ENCODE data around the gene DPP9.

The DPP9 gene

DNA sequence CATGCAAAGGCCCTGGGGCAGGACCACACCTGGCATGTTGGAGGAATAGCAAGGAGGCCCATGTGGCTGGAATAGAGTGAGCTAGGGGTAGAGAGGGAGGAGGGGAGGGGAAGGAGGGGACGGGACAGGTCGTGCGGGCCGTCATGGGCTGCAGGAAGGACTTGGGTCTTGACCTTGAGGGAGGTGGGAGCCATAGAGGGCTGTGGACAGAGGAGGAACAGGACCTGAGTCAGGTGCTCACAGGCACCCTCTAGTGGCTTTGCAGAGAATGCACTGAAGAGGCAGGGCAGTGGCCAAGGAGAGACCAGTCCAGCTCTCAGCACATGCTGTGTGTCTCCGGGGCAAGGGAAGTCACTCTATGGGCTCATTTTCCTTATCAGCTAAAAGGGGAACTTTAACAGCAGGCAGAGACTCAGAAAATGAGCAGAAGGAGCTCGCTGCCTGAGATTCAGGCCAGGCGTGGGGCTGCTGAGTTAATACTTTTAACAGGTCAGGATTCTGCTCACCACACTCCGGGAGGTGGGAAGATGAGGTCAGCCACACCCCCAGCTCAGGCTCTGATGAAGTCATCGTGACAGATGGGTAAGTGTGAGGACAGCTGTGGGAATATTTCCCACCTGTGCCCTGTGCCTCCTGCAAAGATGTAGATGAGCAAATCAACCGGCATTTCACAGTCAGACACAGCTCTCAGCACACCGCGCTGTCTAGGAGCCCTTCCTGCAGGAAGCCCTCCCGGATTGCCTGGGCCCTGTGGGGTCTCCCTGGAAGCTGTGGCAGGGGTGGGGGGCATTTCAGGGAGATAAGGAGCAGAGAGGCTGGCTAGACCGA is 90.3 kb downstream of the DPP9 start:
- DNase-seq: peak; percentile 68
- no peaks in the 10 kb centered on the region for H3K36me3 ChIP-seq
- no peak overlapping the region for H3K4me3 ChIP-seq (ENCODE audit: low read depth, low read length)
- TF ChIP-seq, protein P1, sequence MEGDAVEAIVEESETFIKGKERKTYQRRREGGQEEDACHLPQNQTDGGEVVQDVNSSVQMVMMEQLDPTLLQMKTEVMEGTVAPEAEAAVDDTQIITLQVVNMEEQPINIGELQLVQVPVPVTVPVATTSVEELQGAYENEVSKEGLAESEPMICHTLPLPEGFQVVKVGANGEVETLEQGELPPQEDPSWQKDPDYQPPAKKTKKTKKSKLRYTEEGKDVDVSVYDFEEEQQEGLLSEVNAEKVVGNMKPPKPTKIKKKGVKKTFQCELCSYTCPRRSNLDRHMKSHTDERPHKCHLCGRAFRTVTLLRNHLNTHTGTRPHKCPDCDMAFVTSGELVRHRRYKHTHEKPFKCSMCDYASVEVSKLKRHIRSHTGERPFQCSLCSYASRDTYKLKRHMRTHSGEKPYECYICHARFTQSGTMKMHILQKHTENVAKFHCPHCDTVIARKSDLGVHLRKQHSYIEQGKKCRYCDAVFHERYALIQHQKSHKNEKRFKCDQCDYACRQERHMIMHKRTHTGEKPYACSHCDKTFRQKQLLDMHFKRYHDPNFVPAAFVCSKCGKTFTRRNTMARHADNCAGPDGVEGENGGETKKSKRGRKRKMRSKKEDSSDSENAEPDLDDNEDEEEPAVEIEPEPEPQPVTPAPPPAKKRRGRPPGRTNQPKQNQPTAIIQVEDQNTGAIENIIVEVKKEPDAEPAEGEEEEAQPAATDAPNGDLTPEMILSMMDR (IDR thresholded peaks at IDR 0.05; ENCODE audit: low read depth, low read length): peak; percentile 86
- no peaks in the 10 kb centered on the region for H3K9me3 ChIP-seq
- no peaks in the 10 kb centered on the region for H3K27me3 ChIP-seq
- H3K4me1 ChIP-seq: peaks cover 4% of the 10 kb centered on the region; the same call in 1 of the 2 replicates
